ENCODE measurements around the gene FGFRL1.

GRCh38 chr4:1022051-1022738 lies 10.8 kb downstream of the FGFRL1 start:
- TF ChIP-seq CTCF (IDR thresholded peaks at IDR 0.05) = no peak
- TF ChIP-seq POLR2A (IDR thresholded peaks at IDR 0.05) = no peak
